Suprapubic skin (tissue), 4 donors: ENCODE results near the gene PITPNM3. TPM values are rescaled to one million over a fixed set of nuclear protein-coding genes. Genes with fewer than 3 reads are reported as not detected.

Source experiments
- DNase-seq, 2 donors: peaks; one replicate each; pipeline ENCODE4 v3.0.0-alpha.2; 2019; ENCODE audit warnings: low spot score in 2 of 2
- H3K27ac ChIP-seq: fragments of 200-600 bp; sonication (generic); one replicate; pipeline ENCODE4 v1.5.1; 2019
- H3K27me3 ChIP-seq: fragments of 200-600 bp; sonication (generic); one replicate; pipeline ENCODE4 v1.5.1; 2019
- H3K36me3 ChIP-seq: fragments of 200-600 bp; sonication (generic); one replicate; pipeline ENCODE4 v1.5.1; 2019
- H3K4me1 ChIP-seq: fragments of 200-600 bp; sonication (generic); one replicate; pipeline ENCODE4 v1.5.1; 2019
- H3K4me3 ChIP-seq: fragments of 200-600 bp; sonication (generic); one replicate; pipeline ENCODE4 v1.5.1; 2019; ENCODE audit warnings: mild to moderate bottlenecking
- H3K9me3 ChIP-seq: fragments of 200-600 bp; sonication (generic); one replicate; pipeline ENCODE4 v1.5.1; 2019
- CTCF ChIP-seq, 2 donors: fragments of 200-600 bp in 1 of 2; fragments of 450-650 bp in 1 of 2; sonication (generic) in 1 of 2; IDR thresholded peaks; one replicate each; pipeline ENCODE4 v1.5.1; 2016 to 2019; ENCODE audit warnings: antibody characterized with exemption in 2 of 2, mild to moderate bottlenecking in 1 of 2, moderate library complexity in 1 of 2
- EP300 ChIP-seq: sonication (generic); formaldehyde crosslinking; IDR thresholded peaks from one replicate; pipeline ENCODE4 v1.6.1; 2017; ENCODE audit warnings: antibody characterized with exemption
- POLR2A ChIP-seq, 2 donors: fragments of 450-650 bp; IDR thresholded peaks; one replicate each; pipeline ENCODE4 v1.6.1; 2017; ENCODE audit warnings: antibody characterized with exemption in 2 of 2, mild to moderate bottlenecking in 2 of 2, moderate library complexity in 2 of 2
- POLR2AphosphoS5 ChIP-seq, 3 donors: sonication (generic); formaldehyde crosslinking; IDR thresholded peaks; one replicate each; pipeline ENCODE4 v1.6.1; 2017; ENCODE audit warnings: antibody characterized with exemption in 3 of 3
- WGBS: methylation state at CpG from one replicate; pipeline ENCODE4 v1.1.5; 2018; 5-methylcytosine and 5-hydroxymethylcytosine counted together
- total RNA-seq, 4 donors: library from RNA; depleted of rRNA; stranded (reverse); fragments of >200 nt; gene quantifications; one replicate each; pipeline ENCODE4 v1.1.0, GENCODE V29; 2016

Gene PITPNM3
- total RNA-seq, 4 donors from 2014 or later, result 16.4 to 31.1 (median 19.2) TPM

DNA sequence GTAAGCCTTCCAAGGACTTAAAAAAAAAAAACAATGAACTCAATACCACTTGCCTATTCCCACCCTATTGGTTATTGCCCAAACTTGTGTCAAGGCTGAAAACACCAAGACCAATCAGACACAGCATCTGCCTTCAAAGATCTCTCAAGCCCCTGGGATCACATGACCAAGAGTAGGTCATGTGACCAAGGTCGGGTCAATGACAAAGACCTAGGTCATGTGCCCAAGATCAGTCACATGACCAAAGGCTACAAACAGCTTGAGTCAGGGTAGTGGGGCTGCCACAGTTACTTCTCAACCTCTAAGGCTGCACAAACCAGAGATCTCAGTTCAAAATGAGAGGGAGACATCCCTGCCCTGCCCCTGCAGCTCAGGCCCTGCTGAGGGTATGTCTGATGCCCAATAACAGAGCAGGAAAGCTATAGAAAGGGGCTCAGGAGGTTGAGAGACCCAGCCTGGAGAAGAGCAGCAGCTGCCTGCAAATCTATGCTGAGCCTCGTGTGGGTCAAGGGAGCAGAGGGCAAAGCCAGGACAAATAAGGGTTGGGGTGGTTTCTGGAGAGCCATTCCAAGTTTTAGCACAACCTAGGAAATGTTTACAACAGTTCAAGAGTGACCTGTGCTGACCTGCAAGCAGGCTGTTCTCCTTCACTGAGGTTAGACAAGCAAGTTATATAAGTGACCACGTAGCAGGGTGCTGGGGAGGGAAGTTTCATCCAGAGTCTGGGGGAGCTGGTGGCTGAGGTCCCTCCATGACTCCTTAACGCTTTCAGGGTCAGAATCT lies 63.3 kb downstream of the PITPNM3 start:
- Histone ChIP-seq H3K4me3 (no peak overlapping the region), H3K9me3 (no peaks in the 10 kb centered on the region), H3K4me1 (peaks cover 21% of the 10 kb centered on the region), H3K36me3 (no peaks in the 10 kb centered on the region), H3K27ac (no peak overlapping the region), H3K27me3 (no peaks in the 10 kb centered on the region)
- peak in 1 of 2 donors; percentile 15 for DNase-seq
- no peak for TF ChIP-seq EP300
- no peak for TF ChIP-seq POLR2AphosphoS5 (IDR thresholded peaks at IDR 0.05)
- no peak for TF ChIP-seq POLR2A (IDR thresholded peaks at IDR 0.05)
- TF ChIP-seq CTCF (IDR thresholded peaks at IDR 0.05), result no peak
- WGBS, result 74% methylated on average over 3 of the region's 4 CpGs

GRCh38 chr17:6491071-6491700 lies 65.2 kb downstream of the PITPNM3 start:
- 86% methylated on average over 7 of the region's 7 CpGs for WGBS
- H3K4me3 ChIP-seq, result no peak overlapping the region
- peak in 1 of 2 donors; percentile 19 for DNase-seq
- peaks cover 13% of the 10 kb centered on the region for H3K4me1 ChIP-seq
- H3K36me3 ChIP-seq, result no peaks in the 10 kb centered on the region
- TF ChIP-seq POLR2A (IDR thresholded peaks at IDR 0.05), result no peak
- TF ChIP-seq POLR2AphosphoS5 (IDR thresholded peaks at IDR 0.05), result no peak
- TF ChIP-seq CTCF (IDR thresholded peaks at IDR 0.05), result no peak
- no peak for TF ChIP-seq EP300
- no peak overlapping the region for H3K27ac ChIP-seq
- no peaks in the 10 kb centered on the region for H3K27me3 ChIP-seq
- no peaks in the 10 kb centered on the region for H3K9me3 ChIP-seq

- Histone ChIP-seq H3K27ac (no peak overlapping the region), H3K27me3 (no peaks in the 10 kb centered on the region), H3K4me1 (peaks cover 11% of the 10 kb centered on the region), H3K4me3 (no peak overlapping the region), H3K9me3 (no peaks in the 10 kb centered on the region), H3K36me3 (no peaks in the 10 kb centered on the region)
- no peak for DNase-seq
- WGBS, result 77% methylated on average over 6 of the region's 6 CpGs
- no peak for TF ChIP-seq POLR2AphosphoS5 (IDR thresholded peaks at IDR 0.05)
- no peak for TF ChIP-seq EP300
- no peak for TF ChIP-seq CTCF (IDR thresholded peaks at IDR 0.05)
- TF ChIP-seq POLR2A (IDR thresholded peaks at IDR 0.05), result no peak
Observed at GRCh38 chr17:6489016-6489550, 67.3 kb downstream of the PITPNM3 start.

DNA sequence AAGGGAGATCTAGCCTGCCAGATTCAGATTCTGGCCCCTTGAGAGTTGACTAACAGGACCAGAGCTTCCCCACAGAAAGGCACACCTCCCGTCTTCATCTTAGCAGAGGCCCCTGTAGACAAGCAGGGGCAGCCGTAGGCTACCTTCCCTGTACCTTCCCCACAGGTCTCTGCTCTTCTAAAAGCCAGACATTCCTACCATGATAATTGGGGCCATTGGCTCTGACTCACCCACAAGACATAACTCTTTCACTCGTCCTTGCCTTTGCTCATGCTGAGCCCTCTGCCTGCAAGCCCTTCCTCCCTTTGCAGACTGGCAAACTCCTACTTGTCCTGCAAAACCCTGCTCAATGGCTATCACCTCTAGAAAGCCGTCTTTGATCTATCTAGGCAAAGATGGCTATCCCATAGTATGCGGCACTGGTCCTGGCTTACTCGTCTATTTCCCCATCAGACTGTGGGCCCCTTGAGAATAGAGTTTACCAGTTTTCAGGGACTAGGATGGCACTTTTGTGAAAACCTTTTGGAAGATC lies 68.3 kb downstream of the PITPNM3 start:
- H3K27ac ChIP-seq, result no peak overlapping the region
- peaks cover 11% of the 10 kb centered on the region for H3K4me1 ChIP-seq
- peaks cover 3% of the 10 kb centered on the region for H3K36me3 ChIP-seq
- WGBS, result 81% methylated on average over 6 of the region's 6 CpGs
- TF ChIP-seq EP300, result no peak
- TF ChIP-seq CTCF (IDR thresholded peaks at IDR 0.05), result no peak
- TF ChIP-seq POLR2A (IDR thresholded peaks at IDR 0.05), result no peak
- no peak for TF ChIP-seq POLR2AphosphoS5 (IDR thresholded peaks at IDR 0.05)
- H3K9me3 ChIP-seq, result no peaks in the 10 kb centered on the region
- no peak overlapping the region for H3K4me3 ChIP-seq
- no peak for DNase-seq
- H3K27me3 ChIP-seq, result no peaks in the 10 kb centered on the region
